ENCODE measurements around the gene SLC11A2. TPM values are rescaled to one million over a fixed set of nuclear protein-coding genes. Genes with fewer than 3 reads are reported as not detected.
"Not testable (repeated sequence)": the region's sequence is repeated elsewhere in the genome, so short reads cannot be mapped to it uniquely, and the experiment has no call there.

SLC11A2 gene
- total RNA-seq, 2 donors from 2014 or later: 76.1 to 94.3 TPM

DNA sequence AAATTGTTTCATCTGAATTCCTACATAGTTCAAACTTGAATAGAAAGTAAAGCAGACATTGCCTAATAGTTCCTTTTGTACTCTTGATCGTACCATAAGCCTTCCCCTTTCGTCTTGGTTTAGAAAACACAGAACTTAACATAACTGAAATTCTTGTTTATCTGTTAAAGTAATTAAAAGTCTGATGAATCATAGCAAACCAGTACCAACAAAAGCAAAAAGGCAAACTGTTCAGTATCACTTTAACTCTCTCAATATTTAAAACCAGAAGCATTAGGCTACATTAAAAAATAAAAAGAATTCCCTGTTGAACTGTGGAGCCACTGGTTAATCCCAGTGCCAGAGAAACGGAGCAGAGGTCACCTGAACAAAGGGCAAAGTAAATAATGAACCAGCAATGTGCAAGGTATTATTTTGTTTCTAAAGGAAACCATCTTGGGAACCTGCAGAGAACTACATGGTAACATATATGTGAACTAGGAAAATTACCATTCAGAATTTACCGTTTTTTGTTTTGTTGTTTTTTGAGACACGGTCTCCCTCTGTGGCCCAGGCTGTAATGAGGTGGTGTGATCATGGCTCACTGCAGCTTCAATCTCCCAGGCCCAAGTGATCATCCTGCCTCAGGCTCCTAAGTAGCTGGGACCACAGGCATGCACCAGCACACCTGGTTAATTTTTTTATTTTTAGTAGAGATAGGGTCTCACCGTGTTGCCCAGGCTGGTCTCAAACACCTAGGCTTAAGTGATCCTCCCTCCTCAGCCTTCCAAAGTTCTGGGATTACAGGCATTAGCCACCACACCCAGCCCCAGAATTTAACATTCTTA, 91.0 kb downstream of the SLC11A2 start:
- peaks cover 4 to 17% of the 10 kb centered on the region in 2 donors for H3K4me1 Mint-ChIP-seq (ENCODE audit: low read depth in 2 of 2)
- no peak for DNase-seq (ENCODE audit: low spot score)
- ATAC-seq: no peak
- H3K9me3 Mint-ChIP-seq: no peaks in the 10 kb centered on the region
- no peaks in the 10 kb centered on the region for H3K36me3 Mint-ChIP-seq
- H3K27me3 Mint-ChIP-seq: no peaks in the 10 kb centered on the region
- peak overlapping the region in 1 of 2 donors; percentile 49 for H3K27ac Mint-ChIP-seq
- H3K4me3 Mint-ChIP-seq: no peak overlapping the region

DNA sequence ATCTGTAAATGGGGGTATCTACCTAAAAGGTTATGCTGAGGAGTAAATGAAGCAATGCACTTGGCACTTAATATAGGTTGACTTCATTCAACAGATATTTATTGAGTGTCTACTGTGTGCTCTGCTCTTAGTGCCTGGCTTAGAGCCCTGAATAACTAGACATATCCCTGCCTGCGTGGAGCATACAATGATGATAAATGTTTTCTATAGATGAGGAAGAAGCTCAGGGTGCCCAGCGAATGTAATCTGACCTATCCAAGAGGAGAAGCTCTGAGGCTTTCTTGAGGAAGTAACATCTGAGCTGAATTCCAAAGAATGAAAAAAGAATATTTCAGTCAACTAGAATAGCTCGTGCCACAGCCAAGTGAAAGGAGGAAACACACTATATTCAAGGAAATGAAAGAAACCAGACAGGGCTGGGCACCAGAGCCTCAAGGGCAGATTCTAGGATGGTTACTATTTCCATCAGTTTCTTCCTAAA, 91.8 kb downstream of the SLC11A2 start:
- Mint-ChIP-seq H3K4me3 (no peak overlapping the region), H3K27ac (no peak overlapping the region), H3K9me3 (no peaks in the 10 kb centered on the region), H3K27me3 (no peaks in the 10 kb centered on the region), H3K36me3 (no peaks in the 10 kb centered on the region), H3K4me1 (ENCODE audit: low read depth in 2 of 2) (peaks cover 4 to 17% of the 10 kb centered on the region in 2 donors)
- DNase-seq (ENCODE audit: low spot score): no peak
- ATAC-seq: no peak

GRCh38 chr12:50933459-50934124, 92.6 kb downstream of the SLC11A2 start:
- DNase-seq (ENCODE audit: low spot score) (no peak), ATAC-seq (peak; percentile 55 to 59)
- H3K36me3 Mint-ChIP-seq: no peaks in the 10 kb centered on the region
- no peak overlapping the region for H3K4me3 Mint-ChIP-seq
- no peaks in the 10 kb centered on the region for H3K9me3 Mint-ChIP-seq
- H3K27ac Mint-ChIP-seq: peak overlapping the region; percentile 13
- H3K4me1 Mint-ChIP-seq (ENCODE audit: low read depth in 2 of 2): peaks cover 6 to 20% of the 10 kb centered on the region in 2 donors
- no peaks in the 10 kb centered on the region for H3K27me3 Mint-ChIP-seq

- no peaks in the 10 kb centered on the region for H3K27me3 Mint-ChIP-seq
- H3K27ac Mint-ChIP-seq: peak overlapping the region; percentile 13
- peaks cover 12 to 28% of the 10 kb centered on the region in 2 donors for H3K4me1 Mint-ChIP-seq (ENCODE audit: low read depth in 2 of 2)
- no peaks in the 10 kb centered on the region for H3K36me3 Mint-ChIP-seq
- H3K4me3 Mint-ChIP-seq: no peak overlapping the region
- ATAC-seq (peak in 1 of 2 donors; percentile 74), DNase-seq (ENCODE audit: low spot score) (no peak)
- H3K9me3 Mint-ChIP-seq: no peaks in the 10 kb centered on the region
These were observed 93.3 kb downstream of the SLC11A2 start for GRCh38 chr12:50932787-50933280.

DNA sequence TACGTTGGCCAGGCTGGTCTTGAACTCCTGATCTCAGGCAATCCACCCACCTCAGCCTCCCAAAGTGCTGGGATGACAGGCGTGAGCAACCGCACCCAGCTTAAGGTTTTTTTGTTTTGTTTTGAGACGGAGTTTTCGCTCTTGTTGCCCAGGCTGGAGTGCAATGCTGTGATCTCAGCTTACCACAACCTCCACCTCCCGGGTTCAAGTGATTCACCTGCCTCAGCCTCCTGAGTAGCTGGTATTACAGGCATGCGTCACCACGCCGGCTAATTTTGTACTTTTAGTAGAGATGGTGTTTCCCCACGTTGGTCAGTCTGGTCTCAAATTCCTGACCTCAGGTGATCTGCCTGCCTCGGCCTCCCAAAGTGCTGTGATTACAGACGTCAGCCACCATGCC, 95.7 kb downstream of the SLC11A2 start:
- H3K4me3 Mint-ChIP-seq, ATAC-seq: not testable (repeated sequence)

DNA sequence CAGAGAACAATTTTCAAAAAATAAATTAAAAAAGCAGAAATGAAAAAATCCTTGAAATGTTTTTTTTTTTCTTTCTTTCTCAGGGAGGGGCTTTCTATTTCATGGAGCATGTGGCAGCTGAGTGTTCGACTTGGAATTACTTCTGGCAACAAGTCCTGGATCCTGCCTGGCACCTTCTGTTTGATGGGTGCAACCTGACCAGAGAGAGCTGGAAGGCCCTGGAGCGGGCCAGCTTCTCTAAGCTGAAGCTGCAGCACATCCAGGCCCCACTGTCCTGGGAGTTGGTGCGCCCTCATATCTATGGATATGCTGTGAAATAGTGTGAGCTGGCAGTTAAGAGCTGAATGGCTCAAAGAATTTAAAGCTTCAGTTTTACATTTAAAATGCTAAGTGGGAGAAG, 96.4 kb downstream of the SLC11A2 start:
- peak overlapping the region in 1 of 2 donors; percentile 43 for H3K27ac Mint-ChIP-seq
- DNase-seq (ENCODE audit: low spot score) (no peak), ATAC-seq (no peak)
- no peak overlapping the region for H3K4me3 Mint-ChIP-seq
- H3K4me1 Mint-ChIP-seq (ENCODE audit: low read depth in 2 of 2): peaks cover 24 to 44% of the 10 kb centered on the region in 2 donors
- no peaks in the 10 kb centered on the region for H3K9me3 Mint-ChIP-seq
- H3K27me3 Mint-ChIP-seq: no peaks in the 10 kb centered on the region
- H3K36me3 Mint-ChIP-seq: no peaks in the 10 kb centered on the region

More for the DNA sequence above, 95.7 kb downstream of the SLC11A2 start:
- H3K27ac Mint-ChIP-seq: peak overlapping the region in 1 of 2 donors; percentile 13
- not testable (repeated sequence) for H3K9me3 Mint-ChIP-seq; H3K36me3 Mint-ChIP-seq; DNase-seq (ENCODE audit: low spot score); H3K27me3 Mint-ChIP-seq
- peaks cover 18 to 38% of the 10 kb centered on the region in 2 donors for H3K4me1 Mint-ChIP-seq (ENCODE audit: low read depth in 2 of 2)

Other genes with a start within 250 kb of the SLC11A2 start
- not detected for gene TMPRSS12, start 183.5 kb downstream of the SLC11A2 start, total RNA-seq
- not detected for gene HIGD1C, start 73.8 kb downstream of the SLC11A2 start, total RNA-seq
- gene LETMD1, start 21.9 kb upstream of the SLC11A2 start, total RNA-seq: 100 to 1,000 TPM in 1 of 2 donors, 10 to 100 TPM in 1; 46.5 to 106 TPM
- 10 to 100 TPM; 24.1 to 32.7 TPM for gene CSRNP2, start 57.2 kb upstream of the SLC11A2 start, total RNA-seq
- gene TFCP2, start 146.8 kb upstream of the SLC11A2 start, total RNA-seq: 10 to 100 TPM; 33.0 to 46.0 TPM
- 1 to 10 TPM; 3.6 to 5.3 TPM for gene POU6F1, start 191.7 kb upstream of the SLC11A2 start, total RNA-seq
- gene DAZAP2, start 212.4 kb upstream of the SLC11A2 start, total RNA-seq: 100 to 1,000 TPM in 1 of 2 donors, 10 to 100 TPM in 1; 78.3 to 141 TPM
- 10 to 100 TPM in 1 of 2 donors, 1 to 10 TPM in 1; 3.8 to 11.5 TPM for gene SMAGP, start 244.0 kb upstream of the SLC11A2 start, total RNA-seq

All from natural killer cell treated with Interleukin-12 subunit alpha and Interleukin-12 subunit beta and Interleukin-15 and Interleukin-18, amount 100 ng/mL, for 72 hours (primary cell).